ENCODE data around the gene ZC3H10. TPM values are rescaled to one million over a fixed set of nuclear protein-coding genes. Genes with fewer than 3 reads are reported as not detected.

ZC3H10 gene
- polyA plus RNA-seq, 1 experiment: 1.6 TPM

- Histone ChIP-seq H3K4me3 (ENCODE audit: low read depth, low read length) (peak overlapping the region; percentile 94), H3K36me3 (ENCODE audit: control insufficient read depth, insufficient read depth, low read length) (peaks cover 5% of the 10 kb centered on the region), H3K27me3 (ENCODE audit: control insufficient read depth, insufficient read depth, low read length) (no peaks in the 10 kb centered on the region)
- ChIA-PET CTCF (interaction anchor here (0.7 to 3.1 kb wide), 10 partner anchors 11 to 367 kb away, joined by 3 to 20 read pairs (median 3); partner anchors contain the start of genes ERBB3, SUOX and ZC3H10), POLR2A (interaction anchor here (1.3 to 1.8 kb wide), 3 partner anchors 11 to 25 kb away, joined by 5 to 13 read pairs (median 7); partner anchors contain the start of genes ERBB3, RPL41 and ZC3H10)
- 0 out of 2 replicates have a peak, but pooled peaks have one; percentile 15 for TF ChIP-seq CTCF (IDR thresholded peaks at IDR 0.05; ENCODE audit: insufficient read depth, low read depth, low read length)
- no peak for DNase-seq (ENCODE audit: low read depth)
These were observed 13.1 kb upstream of the ZC3H10 start for GRCh38 chr12:56104815-56105608.

- CTCF ChIA-PET: interaction anchor here (0.7 to 3.1 kb wide), 6 partner anchors 11 to 117 kb away, joined by 3 to 20 read pairs (median 8); partner anchors contain the start of genes ERBB3 and ZC3H10
- no peaks in the 10 kb centered on the region for H3K27me3 ChIP-seq (ENCODE audit: control insufficient read depth, insufficient read depth, low read length)
- H3K4me3 ChIP-seq (ENCODE audit: low read depth, low read length): peak overlapping the region; percentile 94
- peaks cover 8% of the 10 kb centered on the region for H3K36me3 ChIP-seq (ENCODE audit: control insufficient read depth, insufficient read depth, low read length)
- DNase-seq (ENCODE audit: low read depth): no peak
- TF ChIP-seq CTCF (IDR thresholded peaks at IDR 0.05; ENCODE audit: insufficient read depth, low read depth, low read length): no peak
- POLR2A ChIA-PET: no interaction called here
These were observed 12.5 kb upstream of the ZC3H10 start for GRCh38 chr12:56105609-56105902.

GRCh38 chr12:56107242-56107641, 10.8 kb upstream of the ZC3H10 start:
- no peak for TF ChIP-seq CTCF (IDR thresholded peaks at IDR 0.05; ENCODE audit: insufficient read depth, low read depth, low read length)
- no peak overlapping the region for H3K4me3 ChIP-seq (ENCODE audit: low read depth, low read length)
- ChIA-PET POLR2A (no interaction called here), CTCF (interaction anchor here (0.6 to 1.6 kb wide), 6 partner anchors 8 to 151 kb away, joined by 3 to 4 read pairs (median 4); partner anchors contain the start of genes ANKRD52 and SMARCC2)
- DNase-seq (ENCODE audit: low read depth): no peak
- peaks cover 12% of the 10 kb centered on the region for H3K36me3 ChIP-seq (ENCODE audit: control insufficient read depth, insufficient read depth, low read length)
- H3K27me3 ChIP-seq (ENCODE audit: control insufficient read depth, insufficient read depth, low read length): no peaks in the 10 kb centered on the region

- CTCF ChIA-PET: no interaction called here
- POLR2A ChIA-PET: no interaction called here
- Histone ChIP-seq H3K27me3 (ENCODE audit: control insufficient read depth, insufficient read depth, low read length) (no peaks in the 10 kb centered on the region), H3K4me3 (ENCODE audit: low read depth, low read length) (no peak overlapping the region), H3K36me3 (ENCODE audit: control insufficient read depth, insufficient read depth, low read length) (peaks cover 17% of the 10 kb centered on the region)
- DNase-seq (ENCODE audit: low read depth): no peak
- TF ChIP-seq CTCF (IDR thresholded peaks at IDR 0.05; ENCODE audit: insufficient read depth, low read depth, low read length): no peak
These were observed 7.5 kb upstream of the ZC3H10 start for GRCh38 chr12:56110571-56110970.

GRCh38 chr12:56114084-56114483, 4.0 kb upstream of the ZC3H10 start:
- no peak for TF ChIP-seq CTCF (IDR thresholded peaks at IDR 0.05; ENCODE audit: insufficient read depth, low read depth, low read length)
- H3K4me3 ChIP-seq (ENCODE audit: low read depth, low read length): no peak overlapping the region
- peaks cover 15% of the 10 kb centered on the region for H3K36me3 ChIP-seq (ENCODE audit: control insufficient read depth, insufficient read depth, low read length)
- CTCF ChIA-PET: no interaction called here
- no peaks in the 10 kb centered on the region for H3K27me3 ChIP-seq (ENCODE audit: control insufficient read depth, insufficient read depth, low read length)
- no peak for DNase-seq (ENCODE audit: low read depth)
- POLR2A ChIA-PET: no interaction called here

All from BJ (cell line).